ENCODE results near the gene PRKG1. TPM values are rescaled to one million over a fixed set of nuclear protein-coding genes. Genes with fewer than 3 reads are reported as not detected.

PRKG1 gene
- total RNA-seq, 1 experiment from 2014 or later = 16.5 TPM

GRCh38 chr10:51956822-51957221, 882.5 kb downstream of the PRKG1 start:
- ChIA-PET CTCF (no interaction called here), POLR2A (no interaction called here)
- TF ChIP-seq E2F4 (CRISPR knock-in tag; IDR thresholded peaks at IDR 0.05; ENCODE audit: borderline replicate concordance, low read depth) (no peak), ZNF512 (CRISPR knock-in tag; IDR thresholded peaks at IDR 0.05; ENCODE audit: borderline replicate concordance) (peak; percentile 73; the same call in 1 of the 2 replicates)

GRCh38 chr10:51960494-51960895, 886.2 kb downstream of the PRKG1 start:
- CTCF ChIA-PET = interaction anchor here (0.7 to 1.0 kb wide), 5 partner anchors 43 to 966 kb away, joined by 3 to 6 read pairs (median 3); no protein-coding TSS in a partner anchor
- H3K27me3 Mint-ChIP-seq (ENCODE audit: low read depth) = peaks cover 2% of the 10 kb centered on the region; the same call in 1 of the 2 replicates
- peaks cover 6% of the 10 kb centered on the region; the same call in 1 of the 2 replicates for H3K9me3 Mint-ChIP-seq
- TF ChIP-seq ATF3 (CRISPR knock-in tag; conservative IDR thresholded peaks at IDR 0.05) = no peak
- no peak for TF ChIP-seq JAZF1 (CRISPR knock-in tag; IDR thresholded peaks at IDR 0.05)
- no peak for TF ChIP-seq GABPB1 (CRISPR knock-in tag; IDR thresholded peaks at IDR 0.05)
- TF ChIP-seq IRF2 (CRISPR knock-in tag; IDR thresholded peaks at IDR 0.05; ENCODE audit: borderline replicate concordance, low read depth) = no peak
- TF ChIP-seq MXD4 (CRISPR knock-in tag; IDR thresholded peaks at IDR 0.05; ENCODE audit: borderline replicate concordance) = no peak
- H3K4me3 Mint-ChIP-seq = no peak overlapping the region
- peak; percentile 62 for ATAC-seq
- H3K36me3 Mint-ChIP-seq = no peaks in the 10 kb centered on the region
- peaks cover 42% of the 10 kb centered on the region for H3K4me1 Mint-ChIP-seq
- POLR2A ChIA-PET = interaction anchor here (0.6 kb wide), 1 partner anchor 12 kb away, joined by 3 read pairs; no protein-coding TSS in a partner anchor
- DNase-seq (ENCODE audit: low spot score) = no peak
- no peak overlapping the region for H3K27ac Mint-ChIP-seq

More at GRCh38 chr10:51956822-51957221, 882.5 kb downstream of the PRKG1 start:
- ATAC-seq (no peak), DNase-seq (ENCODE audit: low spot score) (no peak)
- no peaks in the 10 kb centered on the region for H3K36me3 Mint-ChIP-seq
- H3K4me3 Mint-ChIP-seq = no peak overlapping the region
- peaks cover 2% of the 10 kb centered on the region; the same call in 1 of the 2 replicates for H3K27me3 Mint-ChIP-seq (ENCODE audit: low read depth)
- H3K27ac Mint-ChIP-seq = no peak overlapping the region
- no peaks in the 10 kb centered on the region for H3K9me3 Mint-ChIP-seq
- H3K4me1 Mint-ChIP-seq = peaks cover 42% of the 10 kb centered on the region

GRCh38 chr10:51961401-51961800, 887.1 kb downstream of the PRKG1 start:
- no peak overlapping the region for H3K4me3 Mint-ChIP-seq
- ChIA-PET POLR2A (interaction anchor here (0.5 kb wide), 1 partner anchor 747 kb away, joined by 3 read pairs; no protein-coding TSS in a partner anchor), CTCF (interaction anchor here (0.5 to 2.3 kb wide), 3 partner anchors 43 to 252 kb away, joined by 3 to 14 read pairs (median 3); no protein-coding TSS in a partner anchor)
- peaks cover 35% of the 10 kb centered on the region for H3K4me1 Mint-ChIP-seq
- ATAC-seq = no peak
- H3K27ac Mint-ChIP-seq = no peak overlapping the region
- peaks cover 2% of the 10 kb centered on the region; the same call in 1 of the 2 replicates for H3K27me3 Mint-ChIP-seq (ENCODE audit: low read depth)
- no peaks in the 10 kb centered on the region for H3K36me3 Mint-ChIP-seq
- H3K9me3 Mint-ChIP-seq = peaks cover 6% of the 10 kb centered on the region; the same call in 1 of the 2 replicates
- no peak for DNase-seq (ENCODE audit: low spot score)
- TF ChIP-seq ZNF512 (CRISPR knock-in tag; IDR thresholded peaks at IDR 0.05; ENCODE audit: borderline replicate concordance) (no peak), MYBL2 (CRISPR knock-in tag; IDR thresholded peaks at IDR 0.05) (no peak), ZMAT4 (CRISPR knock-in tag; IDR thresholded peaks at IDR 0.05) (no peak), E2F4 (CRISPR knock-in tag; IDR thresholded peaks at IDR 0.05; ENCODE audit: borderline replicate concordance, low read depth) (no peak), CTCF (IDR thresholded peaks at IDR 0.05) (no peak), STAT6 (CRISPR knock-in tag; conservative IDR thresholded peaks at IDR 0.05; ENCODE audit: low read depth) (no peak), CBFB (CRISPR knock-in tag; IDR thresholded peaks at IDR 0.05; ENCODE audit: low read depth) (no peak), IRF2 (CRISPR knock-in tag; IDR thresholded peaks at IDR 0.05; ENCODE audit: borderline replicate concordance, low read depth) (no peak), GTF2I (CRISPR knock-in tag; conservative IDR thresholded peaks at IDR 0.05) (no peak), ZNF416 (CRISPR knock-in tag; IDR thresholded peaks at IDR 0.05) (no peak), GABPB1 (CRISPR knock-in tag; IDR thresholded peaks at IDR 0.05) (no peak), NFE2L1 (CRISPR knock-in tag; IDR thresholded peaks at IDR 0.05) (no peak), NR3C1 (CRISPR knock-in tag; conservative IDR thresholded peaks at IDR 0.05; ENCODE audit: low read depth) (no peak)

All from WTC11 (cell line).